Nephron (organoid): ENCODE measurements around the gene SELENOK.

Experiments
- H3K27ac Mint-ChIP-seq, 3 experiments: 2 replicates each; pipeline ENCODE4 v1.8.0; 2020; ENCODE audit warnings: mixed read lengths in 3 of 3, mild to moderate bottlenecking in 2 of 3, moderate library complexity in 1 of 3
- H3K27me3 Mint-ChIP-seq: 2 replicates; pipeline ENCODE4 v1.8.0; 2021; ENCODE audit warnings: low read depth, mild to moderate bottlenecking, moderate library complexity, mixed read lengths
- H3K36me3 Mint-ChIP-seq: 2 replicates; pipeline ENCODE4 v1.8.0; 2020; ENCODE audit warnings: low read depth, mixed read lengths
- H3K4me1 Mint-ChIP-seq: 2 replicates; pipeline ENCODE4 v1.8.0; 2020; ENCODE audit warnings: mixed read lengths
- H3K4me3 Mint-ChIP-seq, 3 experiments: 2 replicates each; pipeline ENCODE4 v1.8.0; 2020; ENCODE audit warnings: mild to moderate bottlenecking in 3 of 3, mixed read lengths in 3 of 3, moderate library complexity in 2 of 3
- H3K9me3 Mint-ChIP-seq: 2 replicates; pipeline ENCODE4 v1.8.0; 2020; ENCODE audit warnings: mixed read lengths
- CTCF ChIP-seq, 3 experiments: fragments of 200-600 bp; sonication (generic); IDR thresholded peaks; one replicate each; pipeline ENCODE4 v1.5.0; 2021; ENCODE audit warnings: antibody characterized with exemption in 3 of 3; ENCODE audit not compliant: unreplicated experiment in 3 of 3

The SELENOK gene

DNA sequence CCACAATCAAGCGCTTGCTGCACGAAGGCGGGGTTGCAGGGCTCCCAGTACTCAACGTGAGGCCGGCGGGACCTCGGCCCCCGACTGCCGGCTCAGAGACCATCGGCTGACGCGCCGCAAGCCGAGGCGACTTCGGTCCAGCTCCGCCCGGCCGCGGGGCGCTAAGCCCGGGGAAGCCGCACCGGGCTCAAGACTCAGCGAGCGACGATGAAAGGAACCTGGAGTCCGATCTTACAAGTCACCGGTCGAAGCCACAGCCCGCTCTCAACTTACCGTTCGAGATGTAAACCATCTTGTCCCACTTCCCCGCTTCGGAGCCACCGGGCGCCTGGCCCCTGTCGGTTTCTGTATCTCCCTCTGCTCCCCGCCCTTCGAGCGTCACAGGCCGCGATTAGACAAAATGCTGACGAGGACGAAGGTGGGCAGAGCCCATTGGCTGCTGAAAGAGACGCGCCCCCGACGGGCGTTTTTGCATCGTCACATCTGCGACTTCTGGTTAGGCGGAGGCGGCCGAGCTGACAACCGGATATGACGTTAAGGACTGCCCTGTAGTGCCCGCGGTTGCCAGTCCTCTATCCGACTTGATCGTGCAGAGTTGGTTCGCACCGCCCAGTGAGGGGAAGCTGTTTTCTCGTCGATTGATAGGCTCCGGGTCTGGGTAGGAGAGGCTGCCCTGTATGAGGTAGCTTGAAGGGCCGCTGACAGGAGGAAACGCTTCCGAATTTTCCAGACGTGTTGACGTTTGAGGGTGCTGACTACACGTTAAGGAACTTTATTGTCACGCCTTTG, at the start of gene SELENOK:
Gene SELENOK (minus strand): TSS at position 363 of the 789 bp plus-strand sequence.
- Mint-ChIP-seq H3K4me3 (peak within 1 kb of the TSS; percentile 99), H3K27me3 (peaks cover 23% of the 10 kb centered on the region), H3K4me1 (peaks cover 42% of the 10 kb centered on the region), H3K27ac (peak within 1 kb of the TSS; percentile 95 to 96 (median 95)), H3K9me3 (no peaks in the 10 kb centered on the region), H3K36me3 (peaks cover 14% of the 10 kb centered on the region)
- no peak for TF ChIP-seq CTCF (IDR thresholded peaks at IDR 0.05; ENCODE audit: unreplicated experiment in 3 of 3)

- Mint-ChIP-seq H3K27me3 (peaks cover 54% of the 10 kb centered on the region), H3K4me1 (peaks cover 28% of the 10 kb centered on the region), H3K36me3 (no peaks in the 10 kb centered on the region), H3K4me3 (no peak overlapping the region), H3K9me3 (peaks cover 11% of the 10 kb centered on the region), H3K27ac (no peak overlapping the region)
- TF ChIP-seq CTCF (IDR thresholded peaks at IDR 0.05; ENCODE audit: unreplicated experiment in 3 of 3) = no peak
Observed at GRCh38 chr3:53941184-53941583, 49.5 kb upstream of the SELENOK start.

- TF ChIP-seq CTCF (IDR thresholded peaks at IDR 0.05; ENCODE audit: unreplicated experiment in 3 of 3) = no peak
- no peak overlapping the region for H3K4me3 Mint-ChIP-seq
- H3K27me3 Mint-ChIP-seq = peaks cover 50% of the 10 kb centered on the region
- peaks cover 9% of the 10 kb centered on the region for H3K9me3 Mint-ChIP-seq
- H3K4me1 Mint-ChIP-seq = peaks cover 28% of the 10 kb centered on the region
- H3K27ac Mint-ChIP-seq = no peak overlapping the region
- no peaks in the 10 kb centered on the region for H3K36me3 Mint-ChIP-seq
Observed at GRCh38 chr3:53940623-53941022, 49.0 kb upstream of the SELENOK start.

- no peak for TF ChIP-seq CTCF (IDR thresholded peaks at IDR 0.05; ENCODE audit: unreplicated experiment in 3 of 3)
- H3K36me3 Mint-ChIP-seq = no peaks in the 10 kb centered on the region
- H3K27ac Mint-ChIP-seq = no peak overlapping the region
- H3K4me3 Mint-ChIP-seq = no peak overlapping the region
- peaks cover 14% of the 10 kb centered on the region for H3K9me3 Mint-ChIP-seq
- peaks cover 48% of the 10 kb centered on the region for H3K27me3 Mint-ChIP-seq
- H3K4me1 Mint-ChIP-seq = peaks cover 28% of the 10 kb centered on the region
Observed at GRCh38 chr3:53939813-53940212, 48.2 kb upstream of the SELENOK start.

- H3K4me3 Mint-ChIP-seq = no peak overlapping the region
Observed at GRCh38 chr3:53939086-53939582, 47.5 kb upstream of the SELENOK start.

More at GRCh38 chr3:53939086-53939582, 47.5 kb upstream of the SELENOK start:
- TF ChIP-seq CTCF (IDR thresholded peaks at IDR 0.05; ENCODE audit: unreplicated experiment in 3 of 3) = no peak
- Mint-ChIP-seq H3K36me3 (no peaks in the 10 kb centered on the region), H3K4me1 (peaks cover 28% of the 10 kb centered on the region), H3K27ac (peak overlapping the region in 1 of 3 experiments; percentile 31), H3K27me3 (peaks cover 41% of the 10 kb centered on the region), H3K9me3 (peaks cover 18% of the 10 kb centered on the region)
